Smooth muscle cell (in vitro differentiated cells): Measurements from ENCODE around the gene AVEN. TPM values are rescaled to one million over a fixed set of nuclear protein-coding genes. Genes with fewer than 3 reads are reported as not detected.

ENCODE experiments used
- DNase-seq: peaks from one replicate; lab custom pipeline; 2025; ENCODE audit not compliant: unreplicated experiment; lab: John Stamatoyannopoulos, UW
- H2AFZ ChIP-seq: fragments of 200-600 bp; sonication (generic); 2 replicates; pipeline ENCODE4 v1.6.0; 2016; ENCODE audit warnings: antibody characterized with exemption, low read depth, mild to moderate bottlenecking
- H3F3A ChIP-seq: fragments of 200-600 bp; sonication (generic); 2 replicates; pipeline ENCODE4 v1.6.0; 2017; ENCODE audit warnings: antibody characterized with exemption, low read depth
- H3K27ac ChIP-seq: fragments of 200-600 bp; sonication (generic); 2 replicates; pipeline ENCODE4 v1.5.1; 2016; ENCODE audit warnings: low read depth, mild to moderate bottlenecking
- H3K27me3 ChIP-seq: fragments of 200-600 bp; sonication (generic); 2 replicates; pipeline ENCODE4 v1.6.1; 2016; ENCODE audit warnings: low read depth, mild to moderate bottlenecking
- H3K36me3 ChIP-seq: fragments of 200-600 bp; sonication (generic); 2 replicates; pipeline ENCODE4 v1.5.1; 2016; ENCODE audit warnings: low read depth
- H3K4me1 ChIP-seq: fragments of 200-600 bp; sonication (generic); 2 replicates; pipeline ENCODE4 v1.5.1; 2016; ENCODE audit warnings: low read depth
- H3K4me2 ChIP-seq: fragments of 200-600 bp; sonication (generic); 2 replicates; pipeline ENCODE4 v1.6.0; 2016; ENCODE audit warnings: mild to moderate bottlenecking
- H3K4me3 ChIP-seq: fragments of 200-600 bp; sonication (generic); 2 replicates; pipeline ENCODE4 v1.5.1; 2016; ENCODE audit warnings: mild to moderate bottlenecking
- H3K79me2 ChIP-seq: fragments of 200-600 bp; sonication (generic); 2 replicates; pipeline ENCODE4 v1.6.0; 2016; ENCODE audit warnings: low read depth, mild to moderate bottlenecking
- H3K9ac ChIP-seq: fragments of 200-600 bp; sonication (generic); 2 replicates; pipeline ENCODE4 v1.6.0; 2016; ENCODE audit warnings: low read depth
- H3K9me3 ChIP-seq: fragments of 200-600 bp; sonication (generic); replicated peaks from 2 replicates; pipeline ENCODE4 v1.5.1; 2016; ENCODE audit warnings: low read depth
- H4K20me1 ChIP-seq: fragments of 200-600 bp; sonication (generic); 2 replicates; pipeline ENCODE4 v1.6.0; 2016; ENCODE audit warnings: low read depth
- WGBS: methylation state at CpG from one replicate; pipeline ENCODE4 v1.1.7; 2016; ENCODE audit warnings: low lambda C conversion rate; 5-methylcytosine and 5-hydroxymethylcytosine counted together
- polyA plus RNA-seq: library from polyadenylated mRNA; unstranded; fragments of >200 nt; fragmentation: Nextera tagmentation; extraction: Ambion mirVana; gene quantifications from 2 replicates; pipeline ENCODE4 v1.2.1, GENCODE V29; 2016
- total RNA-seq: library from RNA; depleted of rRNA; stranded (reverse); fragments of >200 nt; gene quantifications from 2 replicates; pipeline ENCODE4 v1.2.3, GENCODE V29; 2014
- TF ChIP-seq, protein P1 (sequence below): fragments of 200-600 bp; sonication (generic); IDR thresholded peaks from 2 replicates; pipeline ENCODE4 v1.5.1; 2017; ENCODE audit warnings: borderline replicate concordance, mild to moderate bottlenecking, antibody characterized with exemption; ENCODE audit not compliant: insufficient read depth, poor library complexity, severe bottlenecking

Gene AVEN
- total and polyA plus RNA-seq, 2 experiments from 2014 or later, result 10.6 to 15.7 TPM

- Histone ChIP-seq H3K4me2 (no peak overlapping the region), H3K4me1 (no peaks in the 10 kb centered on the region), H4K20me1 (no peaks in the 10 kb centered on the region), H3K27ac (no peak overlapping the region), H2AFZ (no peak overlapping the region), H3K4me3 (no peak overlapping the region), H3K9me3 (no peaks in the 10 kb centered on the region), H3K9ac (no peak overlapping the region), H3K36me3 (no peaks in the 10 kb centered on the region), H3F3A (no peaks in the 10 kb centered on the region), H3K27me3 (no peaks in the 10 kb centered on the region), H3K79me2 (no peaks in the 10 kb centered on the region)
- 95% methylated on average over 2 of the region's 2 CpGs for WGBS
- TF ChIP-seq, protein P1, sequence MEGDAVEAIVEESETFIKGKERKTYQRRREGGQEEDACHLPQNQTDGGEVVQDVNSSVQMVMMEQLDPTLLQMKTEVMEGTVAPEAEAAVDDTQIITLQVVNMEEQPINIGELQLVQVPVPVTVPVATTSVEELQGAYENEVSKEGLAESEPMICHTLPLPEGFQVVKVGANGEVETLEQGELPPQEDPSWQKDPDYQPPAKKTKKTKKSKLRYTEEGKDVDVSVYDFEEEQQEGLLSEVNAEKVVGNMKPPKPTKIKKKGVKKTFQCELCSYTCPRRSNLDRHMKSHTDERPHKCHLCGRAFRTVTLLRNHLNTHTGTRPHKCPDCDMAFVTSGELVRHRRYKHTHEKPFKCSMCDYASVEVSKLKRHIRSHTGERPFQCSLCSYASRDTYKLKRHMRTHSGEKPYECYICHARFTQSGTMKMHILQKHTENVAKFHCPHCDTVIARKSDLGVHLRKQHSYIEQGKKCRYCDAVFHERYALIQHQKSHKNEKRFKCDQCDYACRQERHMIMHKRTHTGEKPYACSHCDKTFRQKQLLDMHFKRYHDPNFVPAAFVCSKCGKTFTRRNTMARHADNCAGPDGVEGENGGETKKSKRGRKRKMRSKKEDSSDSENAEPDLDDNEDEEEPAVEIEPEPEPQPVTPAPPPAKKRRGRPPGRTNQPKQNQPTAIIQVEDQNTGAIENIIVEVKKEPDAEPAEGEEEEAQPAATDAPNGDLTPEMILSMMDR, result no peak
- DNase-seq, result no peak
Observed at GRCh38 chr15:33903661-33904060, 135.3 kb downstream of the AVEN start.

- H3K27ac ChIP-seq, result no peak overlapping the region
Observed at GRCh38 chr15:33902043-33902442, 137.0 kb downstream of the AVEN start.

DNA sequence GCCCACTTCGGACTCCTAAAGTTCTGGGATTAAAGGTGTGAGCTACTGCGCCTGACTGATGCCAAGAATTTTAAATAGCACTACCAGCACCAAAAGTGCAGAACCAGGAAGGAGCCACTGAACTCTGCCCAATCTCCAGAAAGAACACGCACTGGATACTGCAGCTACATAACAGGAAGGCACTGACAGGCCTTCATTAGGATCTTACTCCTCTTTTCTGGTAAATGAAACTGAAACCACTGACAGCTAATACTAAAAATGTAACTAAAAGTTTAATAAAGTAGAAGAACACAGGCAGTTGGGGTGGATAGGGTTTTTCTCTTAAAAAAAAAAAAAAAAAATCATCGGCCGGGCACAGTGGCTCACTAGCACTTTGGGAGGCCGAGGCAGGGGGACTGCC, 144.8 kb downstream of the AVEN start:
- Histone ChIP-seq H3K79me2 (no peaks in the 10 kb centered on the region), H4K20me1 (no peaks in the 10 kb centered on the region), H3K36me3 (no peaks in the 10 kb centered on the region), H3K9ac (no peak overlapping the region), H3K4me1 (no peaks in the 10 kb centered on the region), H3K4me2 (no peak overlapping the region), H3K4me3 (no peak overlapping the region), H3K27ac (no peak overlapping the region), H3F3A (no peaks in the 10 kb centered on the region), H3K27me3 (no peaks in the 10 kb centered on the region), H3K9me3 (no peaks in the 10 kb centered on the region), H2AFZ (no peak overlapping the region)
- 98% methylated on average over 6 of the region's 6 CpGs for WGBS
- no peak for DNase-seq
- TF ChIP-seq, protein P1, result no peak

More at GRCh38 chr15:33902043-33902442, 137.0 kb downstream of the AVEN start:
- H3K36me3 ChIP-seq, result no peaks in the 10 kb centered on the region
- H3K9me3 ChIP-seq, result no peaks in the 10 kb centered on the region
- H3K27me3 ChIP-seq, result no peaks in the 10 kb centered on the region
- no peak for DNase-seq
- H2AFZ ChIP-seq, result no peak overlapping the region
- H4K20me1 ChIP-seq, result no peaks in the 10 kb centered on the region
- no peak overlapping the region for H3K4me3 ChIP-seq
- no peak overlapping the region for H3K4me2 ChIP-seq
- H3K79me2 ChIP-seq, result no peaks in the 10 kb centered on the region
- WGBS, result 0% methylated on average over 1 of the region's 1 CpG
- H3F3A ChIP-seq, result no peaks in the 10 kb centered on the region
- TF ChIP-seq, protein P1, result no peak
- H3K4me1 ChIP-seq, result no peaks in the 10 kb centered on the region
- no peak overlapping the region for H3K9ac ChIP-seq

DNA sequence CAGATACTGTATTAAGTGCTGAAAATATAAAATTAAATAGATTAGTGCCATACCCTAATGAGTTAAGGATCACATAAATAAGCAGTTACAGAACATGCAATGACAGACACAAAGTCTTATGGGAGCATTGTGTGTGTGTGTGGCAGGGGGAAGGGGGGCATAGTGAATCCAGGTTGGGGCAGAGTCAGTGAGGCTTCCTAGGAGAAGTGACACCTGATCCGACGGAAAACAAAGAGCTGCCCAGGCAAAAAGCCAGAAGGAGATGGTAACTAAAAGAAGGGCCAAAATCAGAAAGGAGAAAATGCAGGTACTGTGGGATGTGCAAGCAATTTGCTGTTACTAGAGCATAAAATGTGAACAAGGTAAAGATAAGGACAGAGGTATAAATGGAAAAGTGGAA, 150.8 kb downstream of the AVEN start:
- H3K27ac ChIP-seq, result no peak overlapping the region
- TF ChIP-seq, protein P1, result no peak
- H3K9ac ChIP-seq, result no peak overlapping the region
- no peaks in the 10 kb centered on the region for H3K27me3 ChIP-seq
- no peaks in the 10 kb centered on the region for H3K36me3 ChIP-seq
- no peaks in the 10 kb centered on the region for H3F3A ChIP-seq
- no peak for DNase-seq
- H3K9me3 ChIP-seq, result no peaks in the 10 kb centered on the region
- no peak overlapping the region for H2AFZ ChIP-seq
- no peak overlapping the region for H3K4me3 ChIP-seq
- no peaks in the 10 kb centered on the region for H4K20me1 ChIP-seq
- WGBS, result 56% methylated on average over 2 of the region's 2 CpGs
- H3K79me2 ChIP-seq, result no peaks in the 10 kb centered on the region
- H3K4me2 ChIP-seq, result no peak overlapping the region
- no peaks in the 10 kb centered on the region for H3K4me1 ChIP-seq
